ENCODE measurements around the gene GMFB.

The GMFB gene

DNA sequence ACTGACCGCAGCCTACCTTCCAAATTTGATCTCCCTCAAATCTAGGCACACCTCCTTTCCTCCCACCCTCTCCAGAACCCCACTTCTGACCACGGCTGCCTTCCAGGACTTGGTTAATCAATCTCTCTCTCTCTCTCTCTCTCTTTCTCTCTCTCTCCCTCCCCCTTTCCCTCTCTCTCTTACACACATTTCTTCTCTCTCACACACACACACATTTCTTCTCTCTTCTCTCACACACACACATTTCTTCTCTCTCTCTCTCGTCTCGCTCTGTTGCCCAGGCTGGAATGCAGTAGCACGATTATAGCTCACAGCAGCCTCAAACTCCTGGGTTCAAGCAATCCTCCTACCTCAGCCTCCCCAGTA lies 521 bp upstream of the GMFB start (continued):
- TF ChIP-seq ZNF146 (tag by site-specific recombination; IDR thresholded peaks at IDR 0.05) (no peak), ZSCAN23 (tag by site-specific recombination; IDR thresholded peaks at IDR 0.05) (no peak), ZNF132 (tag by site-specific recombination; IDR thresholded peaks at IDR 0.05; ENCODE audit: borderline replicate concordance) (no peak), KLF9 (tag by site-specific recombination; IDR thresholded peaks at IDR 0.05; ENCODE audit: low read depth) (peak; percentile 28; the same call in 1 of the 2 replicates), ZNF596 (tag by site-specific recombination; IDR thresholded peaks at IDR 0.05) (peak; percentile 97), ZNF223 (tag by site-specific recombination; IDR thresholded peaks at IDR 0.05) (no peak), ZNF791 (tag by site-specific recombination; IDR thresholded peaks at IDR 0.05) (peak; percentile 44; the same call in 1 of the 2 replicates), PRDM1 (tag by site-specific recombination; IDR thresholded peaks at IDR 0.05) (peak; percentile 59), ZNF221 (tag by site-specific recombination; IDR thresholded peaks at IDR 0.05; ENCODE audit: borderline replicate concordance) (no peak), ZNF335 (tag by site-specific recombination; conservative IDR thresholded peaks at IDR 0.05) (0 out of 2 replicates have a peak, but pooled peaks have one; percentile 4), ZNF292 (tag by site-specific recombination; IDR thresholded peaks at IDR 0.05; ENCODE audit: borderline replicate concordance, low read depth) (no peak), ZNF311 (tag by site-specific recombination; IDR thresholded peaks at IDR 0.05; ENCODE audit: borderline replicate concordance) (no peak), ZNF510 (tag by site-specific recombination; IDR thresholded peaks at IDR 0.05; ENCODE audit: insufficient replicate concordance) (no peak), ZNF530 (tag by site-specific recombination; IDR thresholded peaks at IDR 0.05; ENCODE audit: low read depth) (no peak), EGR2 (tag by site-specific recombination; IDR thresholded peaks at IDR 0.05; ENCODE audit: low read depth) (no peak), ZNF548 (tag by site-specific recombination; IDR thresholded peaks at IDR 0.05) (no peak), ZNF747 (tag by site-specific recombination; IDR thresholded peaks at IDR 0.05) (no peak), ZNF366 (tag by site-specific recombination; conservative IDR thresholded peaks at IDR 0.05) (peak; percentile 92), ZNF558 (tag by site-specific recombination; IDR thresholded peaks at IDR 0.05) (no peak), ZBTB48 (tag by site-specific recombination; IDR thresholded peaks at IDR 0.05) (no peak; the same call in 1 of the 2 replicates), ZNF621 (tag by site-specific recombination; IDR thresholded peaks at IDR 0.05) (no peak), ZNF624 (tag by site-specific recombination; IDR thresholded peaks at IDR 0.05) (no peak), ZIC2 (tag by site-specific recombination; IDR thresholded peaks at IDR 0.05) (no peak)
- TF ChIP-seq, protein P1, sequence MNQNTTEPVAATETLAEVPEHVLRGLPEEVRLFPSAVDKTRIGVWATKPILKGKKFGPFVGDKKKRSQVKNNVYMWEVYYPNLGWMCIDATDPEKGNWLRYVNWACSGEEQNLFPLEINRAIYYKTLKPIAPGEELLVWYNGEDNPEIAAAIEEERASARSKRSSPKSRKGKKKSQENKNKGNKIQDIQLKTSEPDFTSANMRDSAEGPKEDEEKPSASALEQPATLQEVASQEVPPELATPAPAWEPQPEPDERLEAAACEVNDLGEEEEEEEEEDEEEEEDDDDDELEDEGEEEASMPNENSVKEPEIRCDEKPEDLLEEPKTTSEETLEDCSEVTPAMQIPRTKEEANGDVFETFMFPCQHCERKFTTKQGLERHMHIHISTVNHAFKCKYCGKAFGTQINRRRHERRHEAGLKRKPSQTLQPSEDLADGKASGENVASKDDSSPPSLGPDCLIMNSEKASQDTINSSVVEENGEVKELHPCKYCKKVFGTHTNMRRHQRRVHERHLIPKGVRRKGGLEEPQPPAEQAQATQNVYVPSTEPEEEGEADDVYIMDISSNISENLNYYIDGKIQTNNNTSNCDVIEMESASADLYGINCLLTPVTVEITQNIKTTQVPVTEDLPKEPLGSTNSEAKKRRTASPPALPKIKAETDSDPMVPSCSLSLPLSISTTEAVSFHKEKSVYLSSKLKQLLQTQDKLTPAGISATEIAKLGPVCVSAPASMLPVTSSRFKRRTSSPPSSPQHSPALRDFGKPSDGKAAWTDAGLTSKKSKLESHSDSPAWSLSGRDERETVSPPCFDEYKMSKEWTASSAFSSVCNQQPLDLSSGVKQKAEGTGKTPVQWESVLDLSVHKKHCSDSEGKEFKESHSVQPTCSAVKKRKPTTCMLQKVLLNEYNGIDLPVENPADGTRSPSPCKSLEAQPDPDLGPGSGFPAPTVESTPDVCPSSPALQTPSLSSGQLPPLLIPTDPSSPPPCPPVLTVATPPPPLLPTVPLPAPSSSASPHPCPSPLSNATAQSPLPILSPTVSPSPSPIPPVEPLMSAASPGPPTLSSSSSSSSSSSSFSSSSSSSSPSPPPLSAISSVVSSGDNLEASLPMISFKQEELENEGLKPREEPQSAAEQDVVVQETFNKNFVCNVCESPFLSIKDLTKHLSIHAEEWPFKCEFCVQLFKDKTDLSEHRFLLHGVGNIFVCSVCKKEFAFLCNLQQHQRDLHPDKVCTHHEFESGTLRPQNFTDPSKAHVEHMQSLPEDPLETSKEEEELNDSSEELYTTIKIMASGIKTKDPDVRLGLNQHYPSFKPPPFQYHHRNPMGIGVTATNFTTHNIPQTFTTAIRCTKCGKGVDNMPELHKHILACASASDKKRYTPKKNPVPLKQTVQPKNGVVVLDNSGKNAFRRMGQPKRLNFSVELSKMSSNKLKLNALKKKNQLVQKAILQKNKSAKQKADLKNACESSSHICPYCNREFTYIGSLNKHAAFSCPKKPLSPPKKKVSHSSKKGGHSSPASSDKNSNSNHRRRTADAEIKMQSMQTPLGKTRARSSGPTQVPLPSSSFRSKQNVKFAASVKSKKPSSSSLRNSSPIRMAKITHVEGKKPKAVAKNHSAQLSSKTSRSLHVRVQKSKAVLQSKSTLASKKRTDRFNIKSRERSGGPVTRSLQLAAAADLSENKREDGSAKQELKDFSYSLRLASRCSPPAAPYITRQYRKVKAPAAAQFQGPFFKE (tag by site-specific recombination; IDR thresholded peaks at IDR 0.05; ENCODE audit: borderline replicate concordance) = no peak
- TF ChIP-seq, protein P2, sequence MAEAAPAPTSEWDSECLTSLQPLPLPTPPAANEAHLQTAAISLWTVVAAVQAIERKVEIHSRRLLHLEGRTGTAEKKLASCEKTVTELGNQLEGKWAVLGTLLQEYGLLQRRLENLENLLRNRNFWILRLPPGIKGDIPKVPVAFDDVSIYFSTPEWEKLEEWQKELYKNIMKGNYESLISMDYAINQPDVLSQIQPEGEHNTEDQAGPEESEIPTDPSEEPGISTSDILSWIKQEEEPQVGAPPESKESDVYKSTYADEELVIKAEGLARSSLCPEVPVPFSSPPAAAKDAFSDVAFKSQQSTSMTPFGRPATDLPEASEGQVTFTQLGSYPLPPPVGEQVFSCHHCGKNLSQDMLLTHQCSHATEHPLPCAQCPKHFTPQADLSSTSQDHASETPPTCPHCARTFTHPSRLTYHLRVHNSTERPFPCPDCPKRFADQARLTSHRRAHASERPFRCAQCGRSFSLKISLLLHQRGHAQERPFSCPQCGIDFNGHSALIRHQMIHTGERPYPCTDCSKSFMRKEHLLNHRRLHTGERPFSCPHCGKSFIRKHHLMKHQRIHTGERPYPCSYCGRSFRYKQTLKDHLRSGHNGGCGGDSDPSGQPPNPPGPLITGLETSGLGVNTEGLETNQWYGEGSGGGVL (tag by site-specific recombination; IDR thresholded peaks at IDR 0.05) = peak; percentile 82
- TF ChIP-seq, protein P3, sequence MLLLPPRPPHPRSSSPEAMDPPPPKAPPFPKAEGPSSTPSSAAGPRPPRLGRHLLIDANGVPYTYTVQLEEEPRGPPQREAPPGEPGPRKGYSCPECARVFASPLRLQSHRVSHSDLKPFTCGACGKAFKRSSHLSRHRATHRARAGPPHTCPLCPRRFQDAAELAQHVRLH (tag by site-specific recombination; IDR thresholded peaks at IDR 0.05) = peak; percentile 66
- TF ChIP-seq, protein P4, sequence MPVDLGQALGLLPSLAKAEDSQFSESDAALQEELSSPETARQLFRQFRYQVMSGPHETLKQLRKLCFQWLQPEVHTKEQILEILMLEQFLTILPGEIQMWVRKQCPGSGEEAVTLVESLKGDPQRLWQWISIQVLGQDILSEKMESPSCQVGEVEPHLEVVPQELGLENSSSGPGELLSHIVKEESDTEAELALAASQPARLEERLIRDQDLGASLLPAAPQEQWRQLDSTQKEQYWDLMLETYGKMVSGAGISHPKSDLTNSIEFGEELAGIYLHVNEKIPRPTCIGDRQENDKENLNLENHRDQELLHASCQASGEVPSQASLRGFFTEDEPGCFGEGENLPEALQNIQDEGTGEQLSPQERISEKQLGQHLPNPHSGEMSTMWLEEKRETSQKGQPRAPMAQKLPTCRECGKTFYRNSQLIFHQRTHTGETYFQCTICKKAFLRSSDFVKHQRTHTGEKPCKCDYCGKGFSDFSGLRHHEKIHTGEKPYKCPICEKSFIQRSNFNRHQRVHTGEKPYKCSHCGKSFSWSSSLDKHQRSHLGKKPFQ (tag by site-specific recombination; IDR thresholded peaks at IDR 0.05) = no peak
- TF ChIP-seq, protein P5, sequence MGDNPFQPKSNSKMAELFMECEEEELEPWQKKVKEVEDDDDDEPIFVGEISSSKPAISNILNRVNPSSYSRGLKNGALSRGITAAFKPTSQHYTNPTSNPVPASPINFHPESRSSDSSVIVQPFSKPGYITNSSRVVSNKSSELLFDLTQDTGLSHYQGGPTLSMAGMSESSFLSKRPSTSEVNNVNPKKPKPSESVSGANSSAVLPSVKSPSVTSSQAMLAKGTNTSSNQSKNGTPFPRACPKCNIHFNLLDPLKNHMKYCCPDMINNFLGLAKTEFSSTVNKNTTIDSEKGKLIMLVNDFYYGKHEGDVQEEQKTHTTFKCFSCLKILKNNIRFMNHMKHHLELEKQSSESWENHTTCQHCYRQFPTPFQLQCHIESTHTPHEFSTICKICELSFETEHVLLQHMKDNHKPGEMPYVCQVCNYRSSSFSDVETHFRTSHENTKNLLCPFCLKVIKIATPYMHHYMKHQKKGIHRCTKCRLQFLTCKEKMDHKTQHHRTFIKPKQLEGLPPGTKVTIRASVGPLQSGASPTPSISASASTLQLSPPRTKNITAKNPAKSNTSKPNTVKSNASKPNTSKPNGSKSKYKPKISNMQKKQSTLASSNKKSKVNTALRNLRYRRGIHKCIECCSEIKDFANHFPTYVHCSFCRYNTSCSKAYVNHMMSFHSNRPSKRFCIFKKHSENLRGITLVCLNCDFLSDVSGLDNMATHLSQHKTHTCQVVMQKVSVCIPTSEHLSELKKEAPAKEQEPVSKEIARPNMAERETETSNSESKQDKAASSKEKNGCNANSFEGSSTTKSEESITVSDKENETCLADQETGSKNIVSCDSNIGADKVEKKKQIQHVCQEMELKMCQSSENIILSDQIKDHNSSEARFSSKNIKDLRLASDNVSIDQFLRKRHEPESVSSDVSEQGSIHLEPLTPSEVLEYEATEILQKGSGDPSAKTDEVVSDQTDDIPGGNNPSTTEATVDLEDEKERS (tag by site-specific recombination; IDR thresholded peaks at IDR 0.05) = no peak
